Stimulated activated CD8-positive, alpha-beta memory T cell treated with anti-CD3 and anti-CD28 coated beads, Interleukin-12 subunit alpha, Interleukin-12 subunit beta, amount 100 ng/mL, for 4 hours (primary cell): ENCODE data around the gene TMEM88.
"Not testable (repeated sequence)": the region's sequence is repeated elsewhere in the genome, so short reads cannot be mapped to it uniquely, and the experiment has no call there.

Source experiments
- DNase-seq: peaks from one replicate; pipeline ENCODE4 v3.0.0-alpha.2; 2020; ENCODE audit warnings: low read depth

TMEM88 gene

GRCh38 chr17:7854851-7855659, at the start of gene TMEM88:
Gene TMEM88, plus strand, starts transcription at chr17:7855066. Its CDS starts 9 bp downstream, at chr17:7855075.
- DNase-seq, result no peak

DNA sequence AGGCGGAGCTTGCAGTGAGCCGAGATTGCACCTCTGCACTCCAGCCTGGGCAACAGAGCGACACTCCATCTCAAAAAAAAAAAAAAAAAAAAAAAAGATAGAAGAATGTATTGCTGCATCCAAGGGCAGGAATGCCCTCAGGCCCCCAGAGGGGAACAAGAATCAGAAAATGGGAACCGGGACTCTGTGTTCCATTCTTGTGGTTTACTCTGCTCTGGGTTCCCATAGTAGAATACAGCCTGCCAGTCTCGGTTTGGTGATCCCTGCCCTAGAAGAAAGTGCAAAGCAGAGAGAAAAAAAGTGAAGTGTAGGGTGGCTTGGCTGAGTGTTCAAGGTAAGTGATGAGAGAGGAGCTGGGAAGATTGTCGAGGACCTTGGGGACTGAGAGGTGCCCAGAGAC, 48.3 kb upstream of the TMEM88 start:
- DNase-seq, result no peak

DNA sequence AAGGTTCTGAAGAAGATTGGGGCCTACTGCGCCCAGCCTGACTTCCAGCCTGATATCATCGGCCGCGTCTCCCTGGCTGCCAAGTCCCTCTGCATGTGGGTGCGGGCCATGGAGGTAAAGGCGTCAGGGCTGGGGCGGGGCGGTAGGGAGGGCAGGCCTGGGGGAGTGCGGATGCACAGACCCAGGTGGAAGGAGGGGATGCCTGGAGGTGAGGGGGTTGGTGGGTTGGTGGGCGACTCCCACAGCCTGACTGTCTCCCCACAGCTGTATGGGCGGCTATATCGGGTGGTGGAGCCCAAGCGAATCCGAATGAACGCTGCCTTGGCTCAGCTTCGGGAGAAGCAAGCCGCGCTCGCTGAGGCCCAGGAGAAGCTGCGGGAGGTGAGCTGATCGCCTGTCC, 47.7 kb upstream of the TMEM88 start:
- no peak for DNase-seq

DNA sequence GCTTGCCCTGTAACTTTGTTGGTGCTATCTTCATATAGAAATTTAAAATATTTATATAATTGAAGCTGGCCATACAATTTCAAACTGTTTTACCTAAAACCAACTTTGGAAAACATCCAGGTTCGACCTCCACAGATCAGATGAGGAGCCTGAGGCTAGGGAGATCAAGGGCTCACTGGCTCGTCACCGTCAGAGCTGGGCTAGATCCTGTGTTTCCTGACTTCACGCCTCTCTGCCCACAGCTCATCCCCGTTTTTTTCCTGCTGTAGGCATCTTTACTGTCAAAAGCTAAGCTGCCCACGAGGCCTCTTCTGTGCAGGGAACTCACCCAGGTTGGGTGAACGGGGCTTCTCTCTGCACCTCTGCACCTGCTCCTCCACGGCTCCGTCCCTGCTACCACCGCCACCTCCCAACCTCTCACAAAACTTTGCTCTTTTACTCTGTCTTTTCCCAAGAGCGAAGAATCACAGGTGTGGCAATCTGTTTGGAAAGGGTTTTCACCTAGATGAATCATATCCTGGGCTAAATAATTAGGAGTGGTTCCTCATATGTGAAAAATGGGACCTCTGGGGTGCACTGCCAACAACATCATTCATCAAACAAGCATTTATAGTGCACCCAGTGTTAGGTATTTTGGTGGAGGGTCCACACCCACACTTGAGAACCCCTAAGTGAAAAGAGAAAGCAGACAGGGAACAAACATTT, 45.6 kb upstream of the TMEM88 start:
- DNase-seq, result no peak

GRCh38 chr17:7809791-7810343, 45.0 kb upstream of the TMEM88 start:
- DNase-seq, result not testable (repeated sequence)

DNA sequence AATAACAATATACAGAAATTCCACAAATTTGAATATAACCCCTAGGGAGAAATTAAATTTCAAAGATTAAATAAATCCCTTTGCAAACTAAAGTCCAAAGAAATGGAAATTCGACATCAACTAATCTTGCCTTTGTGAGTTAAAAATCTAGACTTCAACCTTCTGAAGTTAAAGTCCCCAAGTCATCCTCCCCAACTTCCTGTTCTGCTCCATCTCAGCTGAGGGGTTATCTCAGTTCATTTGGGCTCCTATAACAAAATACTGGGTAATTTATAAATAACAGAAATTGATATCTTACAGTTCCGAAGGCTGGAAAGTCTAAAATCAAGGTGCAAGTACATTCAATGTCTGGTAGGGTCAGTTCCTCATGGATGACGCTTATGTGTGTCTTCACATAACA, 43.6 kb upstream of the TMEM88 start:
- DNase-seq, result no peak

DNA sequence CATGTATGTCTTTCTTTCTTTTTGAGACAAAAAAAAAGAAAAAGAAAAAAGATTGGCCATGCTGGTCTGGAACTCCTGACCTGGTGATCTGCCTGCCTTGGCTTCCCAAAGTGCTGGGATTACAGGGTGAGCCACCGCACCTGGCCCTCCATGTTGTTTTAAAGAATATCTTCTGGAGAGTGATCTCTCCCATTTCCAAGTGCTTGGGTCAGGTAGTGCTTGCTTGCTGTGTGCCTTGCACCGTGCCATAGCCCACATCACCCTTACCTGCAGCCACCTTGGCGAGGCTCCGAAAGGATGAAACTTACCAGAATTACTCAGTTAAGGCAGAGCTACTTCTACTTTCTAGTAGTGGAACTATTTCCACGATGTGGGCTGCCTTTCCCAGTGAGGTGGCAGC, 39.9 kb upstream of the TMEM88 start:
- no peak for DNase-seq

DNA sequence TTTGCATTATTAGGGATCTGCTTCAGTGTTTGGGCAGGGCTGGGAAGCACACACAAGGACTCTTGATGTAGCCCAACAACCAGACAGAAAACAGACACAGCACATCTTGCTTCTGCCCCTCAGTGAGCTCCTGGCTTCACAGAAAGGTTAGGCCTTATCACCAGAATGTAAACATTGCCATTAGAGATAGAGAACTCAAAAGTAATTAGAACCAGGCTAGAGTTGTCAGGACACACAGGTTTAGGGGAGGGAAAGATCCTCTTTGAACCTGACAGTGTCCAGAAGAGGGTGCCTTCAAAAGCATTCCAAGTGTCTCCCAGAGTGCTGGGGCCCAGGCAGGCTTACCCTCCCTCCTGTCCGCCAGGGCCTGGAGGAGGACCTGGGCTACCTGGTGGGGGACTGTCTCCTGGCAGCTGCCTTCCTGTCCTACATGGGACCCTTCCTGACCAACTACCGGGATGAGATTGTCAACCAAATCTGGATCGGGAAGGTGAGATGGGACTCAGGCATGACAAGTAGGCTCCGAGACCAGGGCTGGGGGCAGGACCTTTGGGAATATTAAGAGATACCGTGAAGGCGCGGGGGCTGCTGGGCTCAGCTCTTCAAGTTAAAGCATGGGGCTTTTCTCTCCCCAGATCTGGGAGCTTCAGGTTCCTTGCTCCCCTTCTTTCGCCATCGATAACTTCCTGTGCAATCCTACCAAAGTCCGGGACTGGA, 37.8 kb upstream of the TMEM88 start:
- no peak for DNase-seq

DNA sequence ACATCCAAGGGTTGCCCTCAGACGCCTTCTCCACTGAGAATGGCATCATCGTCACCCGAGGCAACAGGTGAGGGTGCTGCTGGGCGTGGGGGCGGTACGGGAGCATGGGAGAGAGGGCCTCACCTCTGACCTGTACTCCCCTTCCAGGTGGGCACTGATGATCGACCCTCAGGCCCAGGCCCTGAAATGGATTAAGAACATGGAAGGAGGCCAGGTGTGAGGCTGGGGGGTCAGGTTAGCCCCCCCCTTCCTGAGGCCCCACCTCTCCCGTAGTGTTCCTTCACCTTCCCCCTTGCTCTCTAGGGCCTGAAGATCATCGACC, 37.3 kb upstream of the TMEM88 start:
- no peak for DNase-seq

DNA sequence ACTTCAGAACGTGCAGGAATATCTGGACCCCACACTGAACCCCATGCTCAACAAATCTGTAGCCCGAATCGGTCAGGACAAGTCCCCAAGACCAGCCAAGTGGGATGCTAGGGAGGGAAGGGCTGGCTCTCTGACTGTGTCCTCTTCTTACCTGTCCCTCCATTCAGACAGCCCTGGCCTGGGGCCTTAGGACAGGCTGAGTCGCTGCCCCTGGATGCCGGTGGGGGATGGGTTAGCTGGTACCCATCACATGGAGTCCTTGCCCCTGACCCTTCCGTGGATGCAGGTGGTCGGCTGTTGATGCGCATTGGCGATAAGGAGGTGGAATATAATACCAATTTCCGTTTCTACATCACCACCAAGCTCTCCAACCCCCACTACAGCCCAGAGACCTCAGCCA, 36.8 kb upstream of the TMEM88 start:
- no peak for DNase-seq

GRCh38 chr17:7818746-7819645, 35.9 kb upstream of the TMEM88 start:
- no peak for DNase-seq

- DNase-seq, result no peak
These were observed 34.6 kb upstream of the TMEM88 start for GRCh38 chr17:7820231-7820630.

DNA sequence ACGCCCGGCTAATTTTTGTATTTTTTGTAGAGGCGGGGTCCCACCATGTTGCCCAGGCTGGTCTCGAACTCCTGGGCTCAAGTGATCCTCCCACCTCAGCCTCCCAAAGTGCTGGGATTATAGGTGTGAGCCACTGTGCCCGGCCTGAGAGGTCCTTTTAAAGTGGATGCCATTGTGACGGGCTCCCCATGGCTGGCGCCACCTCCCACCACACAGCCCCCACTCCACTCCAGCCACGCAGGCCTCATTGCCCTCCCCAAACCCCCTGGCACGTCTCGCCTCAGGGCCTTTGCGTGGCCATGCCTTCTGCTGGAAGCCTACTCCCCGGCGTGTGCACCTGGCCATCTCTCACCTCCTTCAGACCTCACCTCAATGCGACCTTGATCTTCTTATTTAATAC, 32.7 kb upstream of the TMEM88 start:
- DNase-seq, result no peak

DNA sequence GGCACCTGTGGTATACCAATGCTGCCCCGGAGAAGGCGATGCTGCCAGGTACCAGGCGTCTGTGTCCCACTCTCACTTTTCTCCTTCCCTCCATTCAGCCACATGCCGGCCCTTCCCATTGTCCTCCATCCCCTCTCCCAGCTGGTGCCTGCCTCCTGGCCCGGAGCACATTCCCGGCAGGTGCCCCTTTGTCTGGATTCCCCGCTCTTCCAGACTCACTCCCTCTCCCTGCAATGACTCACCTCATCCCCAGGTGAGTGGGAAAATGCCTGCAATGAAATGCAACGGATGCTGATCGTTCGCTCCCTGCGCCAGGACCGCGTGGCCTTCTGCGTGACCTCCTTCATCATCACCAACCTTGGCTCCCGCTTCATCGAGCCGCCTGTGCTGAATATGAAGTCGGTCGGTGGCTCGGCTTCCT, 31.3 kb upstream of the TMEM88 start:
- DNase-seq, result no peak

DNA sequence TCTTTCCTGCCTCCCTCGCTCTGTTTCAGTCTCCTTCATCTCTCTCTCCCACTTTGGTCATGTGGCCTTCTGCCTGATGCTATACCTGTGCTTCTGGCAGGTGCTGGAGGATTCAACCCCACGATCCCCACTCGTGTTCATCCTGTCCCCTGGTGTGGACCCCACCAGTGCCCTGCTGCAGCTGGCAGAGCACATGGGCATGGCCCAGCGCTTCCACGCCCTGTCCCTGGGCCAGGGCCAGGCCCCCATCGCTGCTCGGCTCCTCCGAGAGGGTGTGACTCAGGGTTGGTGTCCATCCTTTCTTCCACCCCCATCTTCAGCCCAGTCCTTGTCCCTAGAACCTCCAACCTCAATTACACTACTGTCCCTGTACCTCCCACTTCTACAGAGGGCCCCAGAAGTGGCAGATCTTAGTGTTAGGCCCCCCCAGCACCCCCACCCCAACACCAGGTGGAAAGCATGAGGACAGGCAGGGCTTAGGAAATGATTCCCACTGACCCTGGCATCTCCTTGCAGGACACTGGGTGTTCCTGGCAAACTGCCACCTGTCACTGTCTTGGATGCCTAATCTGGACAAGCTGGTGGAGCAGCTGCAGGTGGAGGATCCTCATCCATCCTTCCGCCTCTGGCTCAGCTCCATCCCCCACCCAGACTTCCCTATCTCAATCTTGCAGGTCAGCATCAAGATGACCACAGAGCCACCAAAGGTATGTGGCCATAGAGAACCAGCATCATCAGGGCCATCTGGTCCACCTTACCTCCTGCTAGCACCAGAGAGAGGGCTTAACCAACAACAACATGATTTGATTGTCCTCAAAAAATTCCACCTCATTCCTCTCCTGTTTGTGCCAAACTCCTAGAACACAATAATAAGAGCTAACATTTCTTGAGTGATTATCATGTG, 30.6 kb upstream of the TMEM88 start:
- DNase-seq, result no peak

GRCh38 chr17:7825206-7825990, 29.5 kb upstream of the TMEM88 start:
- no peak for DNase-seq

DNA sequence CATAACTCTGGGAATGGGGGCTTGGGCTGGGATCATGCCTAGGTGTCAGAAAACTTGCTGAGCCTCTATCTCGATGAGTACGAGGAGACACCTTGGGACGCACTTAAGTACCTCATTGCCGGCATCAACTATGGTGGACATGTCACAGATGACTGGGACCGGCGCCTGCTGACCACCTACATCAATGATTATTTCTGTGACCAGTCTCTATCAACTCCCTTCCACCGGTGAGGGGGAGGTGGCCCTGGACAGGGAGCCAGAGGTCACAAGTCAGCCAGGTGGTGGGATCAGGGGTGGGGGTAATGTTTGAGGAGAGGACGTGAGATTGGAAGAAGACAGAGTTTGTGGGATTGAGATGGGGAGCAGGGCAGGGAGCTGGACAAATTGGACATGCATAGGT, 24.2 kb upstream of the TMEM88 start:
- DNase-seq, result no peak

DNA sequence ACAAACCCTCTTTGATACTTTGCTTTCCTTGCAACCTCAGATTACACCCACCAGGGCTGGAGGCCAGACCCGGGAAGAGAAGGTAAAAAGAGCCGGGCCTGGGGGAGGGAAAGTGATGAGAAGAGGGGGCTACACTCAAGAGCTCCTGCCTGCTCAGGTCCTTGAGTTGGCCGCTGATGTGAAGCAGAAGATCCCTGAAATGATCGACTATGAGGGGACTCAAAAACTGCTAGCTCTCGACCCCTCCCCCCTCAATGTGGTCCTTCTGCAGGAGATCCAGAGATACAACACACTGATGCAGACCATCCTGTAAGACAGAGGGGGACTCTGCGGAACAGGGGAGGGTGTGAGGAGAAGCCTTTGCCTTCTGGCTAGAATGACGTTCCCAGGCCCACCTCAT, 23.6 kb upstream of the TMEM88 start:
- no peak for DNase-seq

DNA sequence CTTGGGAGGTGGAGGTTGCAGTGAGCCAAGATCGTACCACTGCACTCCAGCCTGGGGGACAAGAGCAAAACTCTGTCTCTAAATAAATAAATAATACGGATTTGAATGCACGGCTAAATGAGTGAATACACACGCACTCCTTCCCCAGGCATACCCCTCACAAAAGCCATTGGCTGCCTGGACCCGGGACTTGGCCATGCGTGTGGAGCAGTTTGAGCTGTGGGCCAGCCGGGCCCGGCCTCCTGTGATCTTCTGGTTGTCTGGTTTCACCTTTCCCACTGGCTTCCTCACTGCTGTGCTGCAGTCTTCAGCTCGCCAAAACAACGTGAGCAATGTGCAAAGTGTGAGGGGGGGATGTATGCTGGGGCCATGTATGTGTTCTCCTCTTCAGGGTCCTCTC, 22.4 kb upstream of the TMEM88 start:
- no peak for DNase-seq
